Retinal pigment epithelial cell (primary cell): ENCODE results near the gene ACTR3.

ENCODE experiments used
- DNase-seq: peaks from one replicate; pipeline ENCODE4 v3.0.0-alpha.2; 2010; ENCODE audit warnings: low read depth
- H3K4me3 ChIP-seq: 2 replicates; pipeline ENCODE4 v1.5.1; 2011; ENCODE audit warnings: mild to moderate bottlenecking, low read length, control low read depth, moderate library complexity
- TF ChIP-seq, protein P1 (sequence below): conservative IDR thresholded peaks from 2 replicates; pipeline ENCODE4 v1.5.1; 2011; ENCODE audit warnings: low read depth, low read length, control low read depth, inconsistent platforms

The ACTR3 gene

GRCh38 chr2:113906647-113907046 lies 16.8 kb downstream of the ACTR3 start:
- no peak for DNase-seq
- no peak overlapping the region for H3K4me3 ChIP-seq
- TF ChIP-seq, protein P1, sequence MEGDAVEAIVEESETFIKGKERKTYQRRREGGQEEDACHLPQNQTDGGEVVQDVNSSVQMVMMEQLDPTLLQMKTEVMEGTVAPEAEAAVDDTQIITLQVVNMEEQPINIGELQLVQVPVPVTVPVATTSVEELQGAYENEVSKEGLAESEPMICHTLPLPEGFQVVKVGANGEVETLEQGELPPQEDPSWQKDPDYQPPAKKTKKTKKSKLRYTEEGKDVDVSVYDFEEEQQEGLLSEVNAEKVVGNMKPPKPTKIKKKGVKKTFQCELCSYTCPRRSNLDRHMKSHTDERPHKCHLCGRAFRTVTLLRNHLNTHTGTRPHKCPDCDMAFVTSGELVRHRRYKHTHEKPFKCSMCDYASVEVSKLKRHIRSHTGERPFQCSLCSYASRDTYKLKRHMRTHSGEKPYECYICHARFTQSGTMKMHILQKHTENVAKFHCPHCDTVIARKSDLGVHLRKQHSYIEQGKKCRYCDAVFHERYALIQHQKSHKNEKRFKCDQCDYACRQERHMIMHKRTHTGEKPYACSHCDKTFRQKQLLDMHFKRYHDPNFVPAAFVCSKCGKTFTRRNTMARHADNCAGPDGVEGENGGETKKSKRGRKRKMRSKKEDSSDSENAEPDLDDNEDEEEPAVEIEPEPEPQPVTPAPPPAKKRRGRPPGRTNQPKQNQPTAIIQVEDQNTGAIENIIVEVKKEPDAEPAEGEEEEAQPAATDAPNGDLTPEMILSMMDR = no peak

- TF ChIP-seq, protein P1 = no peak
- no peak for DNase-seq
- H3K4me3 ChIP-seq = no peak overlapping the region
These were observed 17.4 kb downstream of the ACTR3 start for GRCh38 chr2:113907297-113907696.

DNA sequence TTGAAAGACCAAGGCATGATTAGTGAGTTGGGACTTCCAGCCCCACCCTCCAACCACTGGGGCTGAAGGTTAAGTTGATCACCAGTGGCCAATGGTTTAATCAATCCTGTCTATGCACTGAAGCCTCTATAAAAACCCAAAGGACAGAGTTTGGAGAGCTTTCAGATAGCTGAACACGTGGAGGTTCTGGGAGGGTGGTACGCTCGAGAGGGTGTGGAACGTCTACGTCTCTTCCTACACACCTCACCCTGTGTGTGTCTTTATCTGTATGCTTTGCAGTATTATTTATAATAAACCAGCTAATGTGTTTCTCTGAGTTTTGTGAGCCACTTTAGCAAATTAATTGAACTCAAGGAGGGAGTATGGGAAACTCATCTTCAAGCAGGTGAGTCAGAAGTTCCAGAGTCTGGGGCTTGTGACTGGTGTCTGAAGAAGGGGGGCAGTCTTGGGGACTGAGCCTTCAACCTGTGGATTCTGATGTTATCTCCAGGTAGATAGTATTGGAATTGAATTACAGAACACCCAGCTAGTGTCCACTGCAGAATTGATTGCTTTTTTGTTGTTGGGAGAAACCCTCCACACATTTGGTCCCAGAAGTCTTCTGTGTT lies 20.3 kb downstream of the ACTR3 start:
- no peak for DNase-seq
- TF ChIP-seq, protein P1 = no peak
- no peak overlapping the region for H3K4me3 ChIP-seq

- DNase-seq = no peak
- TF ChIP-seq, protein P1 = no peak
- H3K4me3 ChIP-seq = no peak overlapping the region
These were observed 21.2 kb downstream of the ACTR3 start for GRCh38 chr2:113910967-113911678.

GRCh38 chr2:113915082-113915819 lies 25.4 kb downstream of the ACTR3 start:
- DNase-seq = no peak

DNA sequence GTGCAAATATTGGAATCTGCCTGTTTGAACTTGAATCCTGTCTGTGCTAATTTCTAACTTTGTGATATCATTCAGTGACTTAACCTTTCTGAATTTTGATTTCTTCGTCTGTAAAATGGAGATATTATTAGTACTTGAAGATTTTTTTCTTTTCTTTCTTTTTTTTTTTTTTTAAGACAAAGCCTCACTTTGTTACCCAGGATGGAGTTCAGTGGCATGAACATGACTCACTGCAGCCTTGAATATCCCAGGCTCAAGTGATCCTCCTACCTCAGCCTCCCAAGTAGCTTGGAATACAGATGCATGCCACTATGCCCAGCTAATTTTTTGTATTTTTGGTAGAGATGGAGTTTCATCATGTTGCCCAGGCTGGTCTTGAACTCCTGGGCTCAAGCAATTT lies 28.3 kb downstream of the ACTR3 start:
- DNase-seq = no peak
- no peak overlapping the region for H3K4me3 ChIP-seq
- TF ChIP-seq, protein P1 = no peak

More at GRCh38 chr2:113915082-113915819, 25.4 kb downstream of the ACTR3 start:
- H3K4me3 ChIP-seq = no peak overlapping the region
- TF ChIP-seq, protein P1 = no peak
